K562 (cell line): ENCODE measurements around the gene SLC1A7. TPM values are rescaled to one million over a fixed set of nuclear protein-coding genes. Genes with fewer than 3 reads are reported as not detected.

ENCODE experiments used
- ATAC-seq: fragments of 200-7000 bp; cut with Tn5 transposase; 3 replicates; pipeline ENCODE4 v1.9.1; 2020; ENCODE audit warnings: moderate library complexity
- BruUV-seq: library from RNA; stranded (reverse); fragments of 400-500 nt; replicated peaks from 2 replicates; lab custom pipeline; 2021; lab: Mats Ljungman, UMichigan
- CTCF ChIA-PET: fragments of 300-600 bp; formaldehyde crosslinking; extraction: SDS; loops from one replicate; lab custom pipeline; 2021; ENCODE audit warnings: low intra/inter-chr PET ratio; lab: Yijun Ruan, JAX
- POLR2A ChIA-PET: fragments of 300-600, 350-650 bp; sonication (Branson Sonifier 250); formaldehyde crosslinking; extraction: SDS; loops from one replicate; lab custom pipeline; 2021; ENCODE audit warnings: antibody characterized with exemption, inconsistent platforms; lab: Yijun Ruan, JAX
- DNase-seq, 4 experiments: peaks; one replicate each; pipeline versions ENCODE4 v3.0.0 to v3.0.0-alpha.2; 2011 to 2018; ENCODE audit warnings: low spot score in 3 of 4, mixed read lengths in 3 of 4; ENCODE audit errors: extremely low read depth in 1 of 4
- FAIRE-seq: peaks from 2 replicates; lab custom pipeline; 2011; peaks lifted over from hg19 to GRCh38; lab: Jason Lieb, UNC
- H2AFZ ChIP-seq: 2 replicates; pipeline ENCODE4 v1.6.0; 2011; ENCODE audit warnings: low read depth, low read length, control low read depth, inconsistent platforms
- H3K27ac ChIP-seq: fragments of 200-600 bp; 3 replicates; pipeline ENCODE4 v1.8.0; 2011; ENCODE audit warnings: low read depth, mild to moderate bottlenecking, control low read depth, inconsistent platforms, low read length, moderate library complexity, mixed read lengths; ENCODE audit errors: extremely low read depth
- H3K27me3 ChIP-seq, 2 experiments: fragments of 300-600 bp in 1 of 2; 2 replicates in 1 of 2; 3 replicates in 1 of 2; pipeline versions ENCODE4 v1.6.0 to v1.8.0; 2011; ENCODE audit warnings: inconsistent platforms in 2 of 2, low read length in 2 of 2, mild to moderate bottlenecking in 1 of 2, mixed read lengths in 1 of 2, moderate library complexity in 1 of 2; ENCODE audit not compliant: control insufficient read depth in 2 of 2, insufficient read depth in 2 of 2
- H3K36me3 ChIP-seq: fragments of 300-600 bp; 3 replicates; pipeline ENCODE4 v1.8.0; 2011; ENCODE audit warnings: mild to moderate bottlenecking, low read length, inconsistent platforms; ENCODE audit not compliant: control insufficient read depth, insufficient read depth
- H3K4me1 ChIP-seq, 2 experiments: fragments of 200-600 bp in 1 of 2; replicated peaks in 1 of 2; 2 replicates in 1 of 2; 3 replicates in 1 of 2; pipeline versions ENCODE4 v1.5.1 to v1.8.0; 2011; ENCODE audit warnings: inconsistent platforms in 2 of 2, low read length in 2 of 2, mild to moderate bottlenecking in 1 of 2, mixed read lengths in 1 of 2, moderate library complexity in 1 of 2; ENCODE audit not compliant: control insufficient read depth in 2 of 2, insufficient read depth in 2 of 2
- H3K4me2 ChIP-seq: 2 replicates; pipeline ENCODE4 v1.6.1; 2011; ENCODE audit warnings: low read length, control low read depth, inconsistent platforms, mixed read lengths; ENCODE audit not compliant: insufficient read depth
- H3K4me3 ChIP-seq: fragments of 200-600 bp; sonication (generic), shearing (Covaris generic); 2 replicates; pipeline ENCODE4 v1.5.1; 2016; ENCODE audit warnings: control low read depth, inconsistent platforms
- H3K79me2 ChIP-seq: fragments of 200-600 bp; 3 replicates; pipeline ENCODE4 v1.8.0; 2011; ENCODE audit warnings: low read length, inconsistent platforms; ENCODE audit not compliant: control insufficient read depth, insufficient read depth
- H3K9ac ChIP-seq, 2 experiments: 2 replicates each; pipeline versions ENCODE4 v1.6.0 to v1.6.1; 2011; ENCODE audit warnings: low read depth in 2 of 2, low read length in 2 of 2, control low read depth in 1 of 2, inconsistent platforms in 1 of 2, mild to moderate bottlenecking in 1 of 2, mixed read lengths in 1 of 2; ENCODE audit not compliant: insufficient read depth in 1 of 2
- H3K9me1 ChIP-seq: one replicate; pipeline ENCODE4 v1.6.0; 2011; ENCODE audit warnings: inconsistent platforms, mild to moderate bottlenecking, low read length, moderate library complexity; ENCODE audit not compliant: control insufficient read depth, insufficient read depth
- H3K9me3 ChIP-seq: replicated peaks from 2 replicates; pipeline ENCODE4 v1.5.1; 2011; ENCODE audit warnings: low read depth, low read length, inconsistent platforms; ENCODE audit not compliant: control insufficient read depth, insufficient read depth
- H4K20me1 ChIP-seq: replicated peaks from 2 replicates; pipeline ENCODE4 v1.6.1; 2011; ENCODE audit warnings: low read length, inconsistent platforms, mixed read lengths; ENCODE audit not compliant: control insufficient read depth, insufficient read depth
- ATF1 ChIP-seq, 2 experiments: fragments of 450-650 bp in 1 of 2; IDR thresholded peaks; 2 replicates each; pipeline ENCODE4 v1.6.1; 2016; ENCODE audit warnings: missing compliant biosample characterization in 1 of 2, missing genetic modification characterization in 1 of 2
- CBX3 ChIP-seq, 2 experiments: IDR thresholded peaks; 1 replicate in 1 of 2; 2 replicates in 1 of 2; pipeline ENCODE4 v1.6.1; 2012; ENCODE audit warnings: inconsistent platforms in 2 of 2, low read length in 2 of 2, borderline replicate concordance in 1 of 2, control low read depth in 1 of 2
- CREM ChIP-seq: IDR thresholded peaks from 2 replicates; pipeline ENCODE4 v1.6.1; 2014; ENCODE audit warnings: antibody characterized with exemption, low read depth
- HMBOX1 ChIP-seq: sonication (generic); IDR thresholded peaks from 2 replicates; pipeline ENCODE4 v1.6.1; 2016
- KLF1 ChIP-seq: fragments of 450-650 bp; IDR thresholded peaks from 2 replicates; pipeline ENCODE4 v1.6.1; 2016; ENCODE audit warnings: missing genetic modification characterization, missing compliant biosample characterization
- MEF2D ChIP-seq: conservative IDR thresholded peaks from 2 replicates; pipeline ENCODE4 v1.6.1; 2016; ENCODE audit warnings: low read depth, missing genetic modification characterization, missing compliant biosample characterization
- PPARD ChIP-seq: fragments of 250-450 bp; sonication (Bioruptor Pico); IDR thresholded peaks from 2 replicates; pipeline ENCODE4 v1.8.0; 2022; ENCODE audit warnings: inconsistent platforms, mild to moderate bottlenecking, moderate library complexity
- PREB ChIP-seq: sonication (generic); formaldehyde crosslinking; IDR thresholded peaks from 2 replicates; pipeline ENCODE4 v1.8.1; 2023; ENCODE audit warnings: mild to moderate bottlenecking, missing genetic modification reagents
- SP1 ChIP-seq: sonication (generic); formaldehyde crosslinking; IDR thresholded peaks from 2 replicates; pipeline ENCODE4 v1.8.1; 2022; ENCODE audit warnings: mild to moderate bottlenecking, missing genetic modification reagents
- ZBTB2 ChIP-seq: fragments of 450-650 bp; IDR thresholded peaks from 2 replicates; pipeline ENCODE4 v1.6.1; 2016; ENCODE audit warnings: antibody characterized with exemption
- ZC3H8 ChIP-seq: fragments of 450-650 bp; IDR thresholded peaks from 2 replicates; pipeline ENCODE4 v1.6.1; 2017
- ZNF311 ChIP-seq: fragments of 250-450 bp; sonication (Bioruptor Pico); IDR thresholded peaks from 2 replicates; pipeline ENCODE4 v1.4.0; 2020; ENCODE audit warnings: mild to moderate bottlenecking, moderate library complexity
- ZNF354B ChIP-seq: fragments of 250-450 bp; sonication (Bioruptor Pico); IDR thresholded peaks from 2 replicates; pipeline ENCODE4 v1.4.0; 2020
- ZNF512 ChIP-seq: IDR thresholded peaks from 2 replicates; pipeline ENCODE4 v1.6.1; 2016; ENCODE audit warnings: missing genetic modification characterization, missing compliant biosample characterization
- WGBS: fragments of 100-300 bp; shearing (Covaris generic); methylation state at CpG from one replicate; pipeline ENCODE4 v1.1.6; 2016; ENCODE audit warnings: low coverage, mixed read lengths; ENCODE audit not compliant: insufficient coverage; ENCODE audit errors: missing lambda C conversion rate; 5-methylcytosine and 5-hydroxymethylcytosine counted together
- in situ Hi-C: fragments of 300-500 bp; cut with MboI; formaldehyde crosslinking; loops from 4 replicates; pipeline ENCODE4 v1.15.0; 2018; ENCODE audit warnings: inconsistent platforms, mixed read lengths
- intact Hi-C: fragments of 100-400 bp; cut with micrococcal nuclease; formaldehyde crosslinking; loops from 2 replicates; pipeline ENCODE4 v1.14.2; 2022
- polyA plus RNA-seq, 8 experiments: library from polyadenylated mRNA; depleted of rRNA in 4 of 8; stranded (reverse) in 5 of 8; unstranded in 3 of 8; fragments of >200 nt; fragmentation: Nextera tagmentation in 2 of 8; fragmentation: Illumina TruSeq in 1 of 8; extraction: Ambion mirVana in 2 of 8; extraction: Trizol in 1 of 8; gene quantifications; 2 replicates each; pipeline versions ENCODE4 v1.2.1 to v1.2.3, GENCODE V29; 2011 to 2014; ENCODE audit warnings: inconsistent platforms in 1 of 8, missing spikeins in 1 of 8
- total RNA-seq, 7 experiments: library from RNA; depleted of rRNA in 6 of 7; stranded (reverse); fragments of >200 nt in 6 of 7; fragmentation: Illumina TruSeq in 2 of 7; extraction: Trizol in 2 of 7; gene quantifications; 2 replicates each; pipeline versions ENCODE4 v1.2.1 to v1.2.3, GENCODE V29; 2011 to 2021; ENCODE audit warnings: low replicate concordance in 1 of 7

The SLC1A7 gene
- total and polyA plus RNA-seq, 9 of the 15 experiments (the other 6 are each of a cell fraction or from before 2014, with no cell fraction given), result 0.07 TPM; not detected in 8

GRCh38 chr1:53108646-53109580 is 33.5 kb downstream of the SLC1A7 start (continued):
- no peak for TF ChIP-seq ZNF512
- TF ChIP-seq ATF1 (CRISPR knock-in tag; IDR thresholded peaks at IDR 0.05), result no peak
- TF ChIP-seq ATF1 (tag; IDR thresholded peaks at IDR 0.05), result no peak

- Histone ChIP-seq H3K4me1 (peaks cover 0 to 11% of the 10 kb centered on the region in 2 experiments; a peak in 2 of 5 replicates), H3K27me3 (peaks cover 34 to 75% of the 10 kb centered on the region in 2 experiments), H3K79me2 (no peaks in the 10 kb centered on the region), H3K27ac (no peak overlapping the region), H3K4me3 (no peak overlapping the region), H4K20me1 (no peaks in the 10 kb centered on the region), H3K9ac (no peak overlapping the region), H3K36me3 (no peaks in the 10 kb centered on the region), H3K9me1 (no peaks in the 10 kb centered on the region), H2AFZ (no peak overlapping the region), H3K4me2 (no peak overlapping the region), H3K9me3 (0 out of 2 replicates have a peak, but pooled peaks cover 4% of the 10 kb centered on the region)
- POLR2A ChIA-PET, result interaction anchor here (0.5 to 1.4 kb wide), 4 partner anchors 15 to 116 kb away, joined by 3 to 8 read pairs (median 3); no protein-coding TSS in a partner anchor
- BruUV-seq, result no TSS peak
- CTCF ChIA-PET, result no interaction called here
- ATAC-seq (no peak; the same call in 2 of the 3 replicates), DNase-seq (no peak), FAIRE-seq (peak; percentile 26)
- 3% methylated on average over 15 of the region's 15 CpGs for WGBS
- intact Hi-C loops, result no loop called here
- in situ Hi-C loops, result no loop called here
- TF ChIP-seq HMBOX1 (peak; percentile 38; the same call in 1 of the 2 replicates), KLF1 (tag) (no peak), SP1 (no peak), ZBTB2 (no peak), ZNF311 (no peak), CBX3 (IDR thresholded peaks at IDR 0.05; ENCODE audit: borderline replicate concordance in 1 of 2, low read length in 2 of 2) (no peak), MEF2D (tag) (no peak), PREB (CRISPR knock-in tag) (no peak), CREM (no peak), PPARD (CRISPR knock-in tag) (no peak), ZC3H8 (no peak), ZNF354B (no peak)
These were observed 34.7 kb downstream of the SLC1A7 start for GRCh38 chr1:53107570-53108322.
